GM21528 (cell line): ENCODE data around the gene MTF2.
"Not testable (repeated sequence)": the region's sequence is repeated elsewhere in the genome, so short reads cannot be mapped to it uniquely, and the experiment has no call there.

Experiments
- ATAC-seq: cut with Tn5 transposase; IDR thresholded peaks from one replicate; pipeline ENCODE4 v1.9.1; 2021; ENCODE audit warnings: mild to moderate bottlenecking, moderate library complexity; ENCODE audit not compliant: unreplicated experiment, low FRiP score

The MTF2 gene

DNA sequence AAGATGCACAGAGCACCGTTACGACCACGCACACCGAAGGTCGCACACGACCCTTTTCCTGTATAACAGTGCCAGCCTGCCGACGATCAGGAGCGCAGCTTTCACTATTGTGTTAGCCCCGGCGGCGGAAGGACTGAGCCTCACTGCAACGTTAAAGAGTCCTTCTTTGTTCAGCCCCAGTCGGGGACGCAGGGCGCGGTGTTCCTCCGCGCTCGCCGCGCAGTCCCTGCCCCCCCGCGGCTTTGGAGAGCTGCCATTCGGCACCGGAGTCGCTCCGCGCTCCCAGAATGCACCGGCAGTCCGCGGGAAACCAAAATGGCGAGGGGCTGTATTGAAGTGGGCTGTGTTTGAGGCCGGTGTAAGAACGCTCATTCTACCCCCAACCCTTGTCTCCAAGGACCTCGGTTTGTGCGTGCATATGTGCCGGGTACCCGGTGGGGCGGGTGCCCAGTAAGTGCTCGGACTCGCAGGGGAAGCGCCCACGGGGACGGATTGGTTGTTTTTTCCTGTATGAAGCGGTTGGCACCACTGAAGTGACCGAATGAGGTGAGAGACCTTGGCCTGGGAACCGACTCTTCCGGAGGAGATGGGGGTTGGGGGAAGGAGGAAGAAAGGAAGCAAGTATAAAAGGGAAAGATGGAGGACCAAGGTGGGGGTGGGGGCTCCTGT lies at the start of gene MTF2:
TSS of gene MTF2 (plus strand) at position 298 of the 669 bp plus-strand sequence. CDS start at position 542, 244 bp downstream.
- peak; percentile 74 for ATAC-seq

DNA sequence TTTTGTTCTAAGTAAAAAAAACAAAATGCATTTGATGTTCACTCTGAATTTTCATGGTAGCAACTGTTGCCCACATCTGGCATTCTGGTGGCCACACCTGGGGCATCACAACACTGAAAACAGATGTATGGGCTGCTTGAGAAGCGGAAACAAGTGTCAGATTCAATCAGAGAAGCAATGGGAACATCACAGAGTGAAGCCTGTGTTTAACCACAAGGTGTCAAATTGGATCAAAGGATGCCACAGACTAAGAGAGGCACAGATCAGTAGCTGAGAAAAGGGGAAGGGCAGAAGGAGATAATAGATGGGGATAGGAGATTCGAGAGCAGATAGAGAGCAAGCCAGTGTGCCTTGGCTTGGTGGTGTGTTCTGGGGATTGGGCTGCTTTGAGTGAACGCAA lies 49.8 kb upstream of the MTF2 start:
- ATAC-seq = no peak

DNA sequence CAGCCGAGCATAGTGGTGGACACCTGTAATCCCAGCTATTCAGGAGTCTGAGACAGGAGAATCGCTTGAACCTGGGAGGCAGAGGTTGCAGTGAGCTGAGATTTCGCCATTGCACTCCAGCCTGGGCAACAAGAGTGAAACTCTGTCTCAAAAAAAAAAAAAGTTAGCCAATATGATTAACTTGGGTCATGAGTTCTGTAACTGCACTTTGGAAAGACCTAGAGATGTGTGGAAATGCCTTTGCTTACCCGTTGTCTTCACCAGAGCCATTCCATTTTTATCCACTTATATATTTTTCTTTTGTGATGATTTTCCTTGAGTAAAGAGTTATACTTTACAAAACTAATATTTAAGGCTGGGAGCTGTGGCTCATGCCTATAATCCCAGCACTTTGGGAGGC lies 48.9 kb upstream of the MTF2 start:
- ATAC-seq = not testable (repeated sequence)

DNA sequence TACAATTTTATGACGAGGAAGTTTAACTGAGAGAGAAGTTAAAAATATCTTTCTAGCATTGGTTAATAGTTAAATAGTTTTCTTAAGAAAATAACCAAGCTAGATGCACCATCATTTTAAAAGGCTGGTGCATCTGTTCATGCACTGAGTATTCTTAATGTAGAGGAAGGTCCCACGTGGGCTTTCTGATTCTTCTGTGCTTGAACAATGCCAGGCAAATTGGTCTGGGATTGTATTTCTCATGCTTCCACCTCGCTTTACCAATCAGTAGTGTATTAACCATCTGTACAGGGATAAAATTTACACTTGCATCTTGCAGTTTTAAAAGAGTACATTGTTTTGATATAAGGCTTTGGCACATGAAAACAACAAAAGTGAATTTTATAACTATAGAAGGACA lies 47.4 kb upstream of the MTF2 start:
- no peak for ATAC-seq

DNA sequence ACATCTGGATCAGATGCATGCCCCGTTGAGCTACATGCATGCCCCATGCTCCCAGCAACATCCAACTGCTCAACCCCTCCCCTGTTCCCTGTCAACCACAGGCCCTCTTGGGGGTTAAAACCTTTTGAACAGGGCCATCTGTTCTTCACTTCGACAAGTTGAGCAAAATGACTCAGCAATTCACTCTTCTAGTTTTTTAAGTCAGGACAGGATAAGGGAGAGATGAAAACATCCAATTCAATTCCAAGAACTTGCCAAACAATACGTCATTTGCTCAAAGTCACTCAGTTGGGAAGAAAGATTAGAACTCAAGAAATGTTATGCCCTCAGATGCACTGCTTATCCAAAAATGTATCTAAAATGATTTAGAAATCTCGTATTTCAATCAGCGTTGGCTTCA lies 46.1 kb upstream of the MTF2 start:
- ATAC-seq = no peak

DNA sequence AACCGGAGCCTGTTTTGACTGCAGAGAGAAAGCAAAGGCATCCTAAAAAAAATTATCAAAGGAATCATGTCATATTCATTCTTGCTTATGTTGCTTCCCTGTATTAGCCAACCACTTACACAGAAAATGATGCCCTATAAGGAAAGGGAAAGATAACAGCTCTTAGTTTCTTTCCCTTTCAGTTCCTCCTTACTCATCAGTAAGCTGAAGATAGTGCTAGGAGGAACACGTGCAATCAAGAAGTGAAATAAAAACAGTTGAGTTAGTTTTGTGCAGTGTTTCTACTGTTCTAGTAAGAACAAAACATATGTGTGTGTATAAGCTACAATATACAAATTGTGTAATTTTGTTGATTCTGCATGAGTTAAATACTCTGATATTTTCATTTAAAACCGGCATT lies 45.3 kb upstream of the MTF2 start:
- peak; percentile 84 for ATAC-seq

DNA sequence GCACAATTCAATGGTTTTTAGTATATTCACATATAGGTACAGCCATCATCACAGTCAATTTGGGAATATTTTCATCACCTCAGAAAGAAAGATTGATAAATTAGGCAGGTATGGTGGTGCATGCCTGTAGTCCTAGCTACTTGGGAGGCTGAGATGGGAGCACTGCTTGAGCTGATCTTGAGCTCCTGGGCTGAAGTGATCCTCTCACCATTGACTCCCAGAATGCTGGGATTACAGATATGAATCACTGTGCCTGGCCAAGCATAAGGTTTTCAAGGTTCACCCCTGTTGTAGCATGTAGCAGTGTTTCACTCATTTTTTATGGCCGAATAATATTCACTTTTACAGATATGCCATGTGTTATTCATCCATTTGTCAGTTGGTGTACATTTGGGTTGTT lies 44.7 kb upstream of the MTF2 start:
- ATAC-seq = no peak

DNA sequence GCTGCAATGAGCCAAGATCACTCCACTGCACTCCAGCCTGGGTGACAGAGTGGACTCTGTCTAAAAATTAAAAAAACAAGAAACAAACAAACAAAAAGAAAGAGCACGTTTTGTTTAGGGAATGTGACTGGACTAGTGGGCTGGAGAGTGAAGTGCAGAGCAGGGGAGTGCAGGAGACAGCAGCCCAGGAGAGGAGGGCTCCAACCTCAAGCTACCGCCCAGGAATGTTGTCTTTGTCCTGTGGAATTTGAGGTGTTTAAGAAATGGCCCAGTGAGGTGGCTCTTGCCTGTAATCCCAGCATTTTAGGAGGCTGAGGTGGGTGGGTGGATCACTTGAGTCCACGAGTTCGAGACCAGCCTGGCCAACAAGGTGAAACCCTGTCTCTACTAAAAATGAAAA lies 42.4 kb upstream of the MTF2 start:
- ATAC-seq = no peak

DNA sequence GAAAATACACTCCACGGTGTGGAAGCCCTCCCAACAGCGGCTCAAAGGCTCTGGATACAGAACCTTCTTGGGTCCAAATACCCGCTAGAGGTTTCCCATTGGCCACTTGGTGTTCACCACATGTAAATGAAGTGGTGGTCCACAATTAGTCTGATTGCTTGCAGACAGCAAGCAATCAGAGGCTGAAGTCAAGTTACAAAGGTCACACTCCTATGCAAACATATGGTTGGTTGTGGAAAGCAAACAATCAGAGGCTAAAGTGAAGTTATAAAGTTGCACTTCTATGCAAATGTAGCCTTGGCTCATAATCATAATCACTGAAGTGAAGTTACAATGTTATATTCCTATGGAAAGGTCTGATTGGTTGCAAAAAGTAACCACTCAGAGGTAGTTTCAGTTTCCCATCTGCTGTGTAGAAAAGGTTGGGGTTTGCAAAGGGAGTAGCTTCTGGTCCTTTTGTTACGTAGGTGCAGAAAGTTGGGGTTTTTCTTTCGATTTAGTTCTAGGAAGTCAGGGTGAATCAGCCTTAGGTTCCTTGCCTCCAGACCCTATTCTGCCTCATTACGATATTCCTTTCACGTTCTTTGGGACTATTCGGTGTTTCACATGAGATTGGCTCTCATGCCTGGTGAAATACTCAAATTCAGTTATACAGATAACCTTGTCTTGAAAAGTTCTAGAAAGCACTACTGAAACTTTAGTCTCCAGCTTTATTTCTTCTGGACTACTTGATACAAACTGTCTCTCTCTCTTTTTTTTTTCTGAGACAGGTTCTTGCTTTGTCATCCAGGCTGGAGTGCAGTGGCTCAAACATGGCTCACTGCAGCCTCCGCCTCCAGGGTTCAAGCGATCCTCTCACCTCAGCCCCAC lies 36.7 kb upstream of the MTF2 start:
- ATAC-seq = peak; percentile 92

DNA sequence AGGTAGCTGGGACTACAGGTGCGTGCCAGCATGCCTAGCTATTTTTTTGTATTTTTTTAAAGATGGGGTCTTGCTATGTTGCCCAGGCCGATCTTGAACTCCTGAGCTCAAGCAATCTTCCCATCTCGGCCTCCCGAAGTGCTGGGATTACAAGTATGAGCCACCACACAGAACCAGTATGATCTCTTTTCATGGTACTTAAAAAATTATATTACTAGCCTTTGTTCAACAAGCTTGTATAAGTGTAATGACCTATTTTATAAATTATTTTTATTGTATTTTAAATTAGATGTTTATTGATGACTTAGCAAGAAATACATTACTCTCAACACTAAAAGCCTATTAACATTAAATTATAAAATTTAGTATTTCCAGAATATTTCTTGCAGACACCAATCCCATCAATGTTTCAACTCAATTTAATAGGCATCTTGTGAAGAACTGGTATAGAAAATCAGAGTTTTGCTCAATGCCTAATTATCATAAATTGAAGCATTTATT lies 36.0 kb upstream of the MTF2 start:
- no peak for ATAC-seq

DNA sequence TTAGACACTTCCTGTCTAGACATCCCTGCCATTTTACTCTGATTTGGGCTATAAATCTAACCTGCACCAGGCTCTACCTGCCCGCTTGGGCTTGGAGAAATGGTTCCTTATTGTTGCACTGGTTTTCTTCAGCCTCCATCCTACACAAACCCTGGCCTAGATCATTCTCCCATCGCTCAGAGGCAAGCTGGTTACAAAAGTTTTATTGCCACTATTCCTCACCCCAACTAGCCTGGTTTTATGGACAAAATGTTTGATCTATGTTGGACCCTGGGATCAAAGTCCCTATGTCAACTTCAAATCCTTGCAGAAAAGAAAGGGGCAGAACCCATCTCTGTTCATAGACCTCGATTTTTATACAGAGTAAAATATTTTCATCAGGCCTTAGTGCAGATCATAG lies 31.5 kb upstream of the MTF2 start:
- no peak for ATAC-seq

DNA sequence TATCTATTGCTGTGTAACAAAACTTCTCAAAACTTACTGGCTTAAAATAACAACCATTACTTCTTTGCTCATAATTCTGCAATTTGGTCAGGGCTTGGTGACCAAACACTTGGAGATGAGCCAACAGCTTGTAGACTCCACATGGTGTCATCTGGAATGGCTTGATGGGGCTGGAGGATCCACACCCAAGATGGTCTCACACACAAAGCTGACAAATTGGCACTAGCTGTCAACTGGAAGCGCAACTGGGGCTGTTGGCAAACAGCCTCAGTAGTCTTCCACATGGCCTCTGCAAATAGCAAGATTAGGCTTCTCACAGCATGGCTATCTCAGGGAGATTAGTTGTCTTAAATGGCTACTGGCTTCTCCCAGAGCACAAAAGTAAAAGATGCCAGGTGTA lies 27.1 kb upstream of the MTF2 start:
- ATAC-seq = no peak

DNA sequence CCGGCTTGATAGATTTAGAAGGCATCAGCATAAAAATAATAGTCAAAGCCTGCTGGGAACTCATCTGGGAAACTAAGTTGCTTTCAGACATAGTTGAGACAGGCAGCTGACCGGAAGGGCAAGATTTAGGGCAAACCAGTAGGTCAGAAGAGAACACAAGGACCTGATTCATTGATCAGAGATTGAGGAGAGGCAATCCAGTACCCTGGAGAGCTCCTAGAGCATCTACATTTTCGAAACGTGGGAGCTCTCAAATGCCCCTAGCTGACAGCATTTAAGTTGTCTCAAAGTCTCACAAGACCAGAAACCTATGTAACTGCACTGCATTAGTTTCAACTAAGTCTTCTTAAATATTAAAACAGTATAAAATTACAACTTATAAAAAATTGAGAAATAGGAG lies 22.9 kb upstream of the MTF2 start:
- no peak for ATAC-seq

DNA sequence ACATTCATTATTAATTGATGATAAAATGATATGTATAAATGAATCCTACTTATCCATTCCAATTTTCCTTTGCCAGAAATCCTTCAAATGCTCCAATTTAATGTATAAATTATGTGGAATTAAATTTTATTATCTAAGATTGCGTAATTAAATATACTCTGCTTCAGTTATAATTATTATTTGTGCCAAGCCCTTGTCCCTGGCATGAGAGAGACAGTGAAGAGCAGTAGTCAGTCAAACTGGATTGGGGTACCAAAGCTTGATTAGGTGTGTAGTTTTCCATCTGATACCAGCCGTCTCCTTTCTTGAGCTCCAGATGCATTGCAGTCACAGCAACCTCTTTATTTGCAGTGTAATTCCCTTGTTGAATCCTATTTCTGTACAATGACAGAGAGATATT lies 22.4 kb upstream of the MTF2 start:
- ATAC-seq = no peak

DNA sequence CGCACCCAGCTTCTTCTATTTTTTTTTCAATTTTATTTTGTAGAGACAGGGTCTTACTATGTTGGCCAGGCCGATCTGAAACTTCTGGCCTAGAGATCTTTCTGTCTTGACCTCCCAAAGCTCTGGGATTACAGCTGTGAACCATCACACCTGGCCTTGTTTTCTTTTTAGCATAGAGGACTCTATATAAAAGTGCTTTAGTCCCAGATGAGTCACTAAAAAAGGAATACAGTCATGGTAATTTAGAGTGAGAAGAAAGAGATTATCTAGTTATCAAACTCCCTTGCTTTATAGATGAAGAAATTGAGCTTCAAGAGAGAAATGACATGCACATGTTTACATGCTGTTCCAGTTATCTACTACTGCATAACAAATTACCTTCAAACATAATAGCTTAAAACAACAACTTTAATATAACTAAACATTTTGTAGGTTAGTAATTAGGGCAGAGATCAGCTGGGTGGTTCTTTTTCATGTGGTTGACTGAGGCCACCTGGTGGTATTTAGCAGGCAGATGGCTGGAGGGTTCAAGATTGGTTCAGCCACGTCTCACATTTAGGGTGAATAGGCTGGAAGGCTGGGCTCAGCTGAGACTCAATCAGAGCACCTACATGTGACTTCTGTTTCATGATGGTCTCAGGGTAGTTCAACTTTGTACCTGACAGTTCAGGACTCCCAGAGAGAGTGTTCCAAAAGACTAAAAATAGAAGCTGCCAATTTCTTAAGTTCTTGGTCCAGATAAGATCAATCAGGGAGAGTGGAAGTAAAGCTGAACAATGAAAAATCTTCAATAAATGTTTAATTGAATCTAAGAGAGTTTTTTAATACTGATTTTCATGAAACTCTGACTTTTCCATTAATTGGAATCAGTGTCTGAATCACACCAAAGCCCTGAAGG lies 16.9 kb upstream of the MTF2 start:
- ATAC-seq = no peak

DNA sequence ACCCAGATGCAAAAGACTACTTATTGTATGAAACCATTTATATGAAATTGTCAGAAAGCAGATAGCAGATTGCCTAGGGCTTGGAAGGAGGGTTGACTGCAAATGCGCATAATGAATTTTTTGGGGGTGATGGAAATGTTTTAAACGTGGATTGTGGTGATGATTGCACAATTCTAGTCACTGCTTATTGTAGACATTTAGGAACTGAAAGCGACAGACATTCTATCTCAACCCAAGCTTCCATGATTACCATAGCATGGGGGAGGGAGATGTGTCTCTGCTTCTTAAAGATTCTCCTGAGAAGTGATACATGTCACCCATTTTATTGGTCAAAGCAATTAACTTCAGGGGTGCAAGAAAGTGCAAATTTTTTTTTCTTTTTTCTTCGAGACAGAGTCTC lies 2.8 kb upstream of the MTF2 start:
- ATAC-seq = no peak

DNA sequence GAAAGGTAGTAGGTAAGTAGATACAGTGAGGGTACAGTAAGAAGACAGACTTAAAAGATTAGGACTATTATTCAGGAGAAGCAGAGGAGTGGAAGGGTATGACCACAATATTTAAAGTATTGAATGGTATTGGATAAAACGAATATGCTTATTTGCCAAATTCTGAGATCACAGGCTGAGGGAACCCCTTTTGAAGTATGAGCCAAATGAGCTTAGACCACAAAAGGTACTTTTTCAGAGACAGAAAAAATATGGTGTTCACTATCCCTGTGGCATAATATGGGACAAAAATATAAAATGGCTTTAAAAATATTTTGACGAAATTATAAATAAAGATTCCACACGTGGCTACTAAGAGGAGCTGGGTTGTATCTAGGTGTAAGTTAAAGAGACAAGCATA lies 880 bp upstream of the MTF2 start:
- no peak for ATAC-seq

DNA sequence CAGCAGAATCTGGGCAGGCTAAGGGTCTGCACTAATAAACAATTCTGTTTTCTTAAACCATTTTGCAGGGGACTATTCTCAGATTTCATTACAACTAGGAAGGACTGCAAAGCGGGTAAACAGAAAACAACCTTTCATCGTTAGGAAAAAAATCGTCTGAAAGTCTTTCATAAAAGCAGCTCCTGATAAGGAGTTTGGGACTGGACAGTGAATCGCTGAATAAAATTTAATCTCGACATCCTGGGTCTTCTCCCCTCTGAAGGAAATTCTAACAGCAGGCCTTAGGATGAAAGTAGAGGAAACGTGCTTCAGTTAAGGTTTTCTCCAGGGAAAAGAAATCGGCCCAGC lies 471 bp upstream of the MTF2 start:
- no peak for ATAC-seq

DNA sequence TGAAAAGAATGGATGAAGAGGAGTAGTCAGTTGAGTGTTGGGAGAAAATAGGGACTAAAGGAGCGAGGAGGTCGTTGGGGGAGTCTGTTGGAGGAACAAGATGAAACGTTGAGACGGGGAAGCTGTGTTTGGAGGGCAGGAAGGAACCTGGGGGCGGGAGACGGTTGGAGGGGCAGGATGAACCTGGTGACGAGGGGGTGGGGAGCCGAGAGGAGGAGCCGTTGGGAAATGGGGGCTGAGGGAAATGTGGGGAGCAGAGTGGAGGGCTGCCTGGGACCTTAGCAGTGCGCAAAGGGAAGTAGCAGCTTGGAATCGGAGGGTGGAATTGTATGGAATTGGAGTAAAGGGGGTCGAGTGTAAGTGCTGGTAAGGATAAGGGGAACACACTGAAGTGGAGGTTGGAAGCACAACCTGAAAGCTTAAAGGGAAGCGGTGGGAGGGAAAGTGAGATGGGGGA lies 630 bp downstream of the MTF2 start:
- no peak for ATAC-seq

DNA sequence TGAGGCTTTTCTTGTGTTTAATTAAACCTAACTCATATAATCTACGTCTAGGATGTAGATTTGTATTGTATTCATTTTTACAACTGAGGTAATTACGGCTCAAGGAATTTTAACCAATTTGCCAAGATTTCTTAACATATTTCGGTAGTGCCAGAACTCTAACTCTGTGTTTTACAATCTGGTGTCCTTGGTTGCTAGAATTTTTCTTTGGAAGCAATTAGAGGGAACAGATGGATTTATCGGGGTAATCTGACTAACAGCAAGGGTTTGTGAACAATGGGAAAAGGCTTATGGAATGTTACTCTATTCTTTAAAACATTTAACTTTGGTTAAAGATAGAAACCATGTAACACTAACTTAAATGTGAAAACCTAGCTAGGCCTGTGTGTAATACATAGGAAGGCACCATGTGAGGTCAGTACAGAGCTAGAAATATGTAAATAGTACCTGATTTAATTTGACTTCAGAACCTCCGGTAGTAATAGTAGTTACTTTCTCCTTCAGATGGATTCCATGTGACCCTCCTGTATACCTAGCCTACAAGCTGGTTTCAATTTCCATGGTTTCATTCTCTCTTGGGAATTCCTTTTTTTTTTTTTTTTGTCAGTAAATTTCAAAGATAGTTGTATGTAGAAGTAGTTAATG lies 1.2 kb downstream of the MTF2 start:
- peak; percentile 59 for ATAC-seq
